ENCODE measurements around the gene CCDC178. TPM values are rescaled to one million over a fixed set of nuclear protein-coding genes. Genes with fewer than 3 reads are reported as not detected.

Gene CCDC178
- total RNA-seq, 4 donors from 2014 or later, result 0.73 to 1.1 TPM; not detected in 2

- H3K4me3 ChIP-seq, result no peak overlapping the region
- no peak overlapping the region for H3K27ac ChIP-seq
- H3K27me3 ChIP-seq, result no peaks in the 10 kb centered on the region
- no peak for DNase-seq
- no peaks in the 10 kb centered on the region for H3K36me3 ChIP-seq
- WGBS, 2 donors, result 56 to 64% methylated on average over 1 of the region's 1 CpG
- no peak for TF ChIP-seq POLR2A (IDR thresholded peaks at IDR 0.05)
- TF ChIP-seq, protein P1, sequence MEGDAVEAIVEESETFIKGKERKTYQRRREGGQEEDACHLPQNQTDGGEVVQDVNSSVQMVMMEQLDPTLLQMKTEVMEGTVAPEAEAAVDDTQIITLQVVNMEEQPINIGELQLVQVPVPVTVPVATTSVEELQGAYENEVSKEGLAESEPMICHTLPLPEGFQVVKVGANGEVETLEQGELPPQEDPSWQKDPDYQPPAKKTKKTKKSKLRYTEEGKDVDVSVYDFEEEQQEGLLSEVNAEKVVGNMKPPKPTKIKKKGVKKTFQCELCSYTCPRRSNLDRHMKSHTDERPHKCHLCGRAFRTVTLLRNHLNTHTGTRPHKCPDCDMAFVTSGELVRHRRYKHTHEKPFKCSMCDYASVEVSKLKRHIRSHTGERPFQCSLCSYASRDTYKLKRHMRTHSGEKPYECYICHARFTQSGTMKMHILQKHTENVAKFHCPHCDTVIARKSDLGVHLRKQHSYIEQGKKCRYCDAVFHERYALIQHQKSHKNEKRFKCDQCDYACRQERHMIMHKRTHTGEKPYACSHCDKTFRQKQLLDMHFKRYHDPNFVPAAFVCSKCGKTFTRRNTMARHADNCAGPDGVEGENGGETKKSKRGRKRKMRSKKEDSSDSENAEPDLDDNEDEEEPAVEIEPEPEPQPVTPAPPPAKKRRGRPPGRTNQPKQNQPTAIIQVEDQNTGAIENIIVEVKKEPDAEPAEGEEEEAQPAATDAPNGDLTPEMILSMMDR (IDR thresholded peaks at IDR 0.05), result no peak
- no peaks in the 10 kb centered on the region for H3K4me1 ChIP-seq
- intact Hi-C loops (cut with DNase I), result no loop called here
- H3K9me3 ChIP-seq, result no peaks in the 10 kb centered on the region
Measured at GRCh38 chr18:33467531-33467930, 27.0 kb upstream of the CCDC178 start.

DNA sequence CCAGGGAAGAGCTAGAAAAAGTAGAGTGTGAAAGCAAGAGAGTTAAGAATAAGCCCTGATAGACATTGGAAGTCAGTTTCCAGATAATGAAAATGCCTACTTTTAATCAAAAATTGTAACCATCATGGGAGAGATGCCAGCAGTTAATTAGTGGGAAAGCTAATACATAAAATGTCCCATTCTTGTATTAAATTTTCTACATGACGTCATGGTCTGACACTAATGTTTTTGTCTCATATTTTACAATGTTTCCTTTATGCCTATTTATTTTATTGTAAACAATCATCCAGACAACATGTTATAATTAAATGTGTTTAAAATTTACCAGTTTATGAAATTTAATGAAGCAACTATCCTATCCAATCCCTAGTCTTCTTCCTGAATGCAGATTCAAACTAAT lies 26.3 kb upstream of the CCDC178 start:
- intact Hi-C loops (cut with DNase I), result no loop called here
- no peak overlapping the region for H3K4me3 ChIP-seq
- H3K4me1 ChIP-seq, result no peaks in the 10 kb centered on the region
- 74 to 85% methylated on average over 1 of the region's 1 CpG for WGBS, 2 donors
- H3K27ac ChIP-seq, result no peak overlapping the region
- no peaks in the 10 kb centered on the region for H3K27me3 ChIP-seq
- H3K36me3 ChIP-seq, result no peaks in the 10 kb centered on the region
- TF ChIP-seq, protein P1 (IDR thresholded peaks at IDR 0.05), result no peak
- no peak for TF ChIP-seq POLR2A (IDR thresholded peaks at IDR 0.05)
- no peak for DNase-seq
- H3K9me3 ChIP-seq, result no peaks in the 10 kb centered on the region

GRCh38 chr18:33460681-33461080 lies 20.2 kb upstream of the CCDC178 start:
- no peak overlapping the region for H3K4me3 ChIP-seq
- H3K36me3 ChIP-seq, result no peaks in the 10 kb centered on the region
- H3K27ac ChIP-seq, result no peak overlapping the region
- H3K9me3 ChIP-seq, result no peaks in the 10 kb centered on the region
- 50 to 55% methylated on average over 1 of the region's 1 CpG for WGBS, 2 donors
- DNase-seq, result no peak
- H3K27me3 ChIP-seq, result no peaks in the 10 kb centered on the region
- no peak for TF ChIP-seq POLR2A (IDR thresholded peaks at IDR 0.05)
- TF ChIP-seq, protein P1 (IDR thresholded peaks at IDR 0.05), result no peak
- no peaks in the 10 kb centered on the region for H3K4me1 ChIP-seq
- intact Hi-C loops (cut with DNase I), result no loop called here

DNA sequence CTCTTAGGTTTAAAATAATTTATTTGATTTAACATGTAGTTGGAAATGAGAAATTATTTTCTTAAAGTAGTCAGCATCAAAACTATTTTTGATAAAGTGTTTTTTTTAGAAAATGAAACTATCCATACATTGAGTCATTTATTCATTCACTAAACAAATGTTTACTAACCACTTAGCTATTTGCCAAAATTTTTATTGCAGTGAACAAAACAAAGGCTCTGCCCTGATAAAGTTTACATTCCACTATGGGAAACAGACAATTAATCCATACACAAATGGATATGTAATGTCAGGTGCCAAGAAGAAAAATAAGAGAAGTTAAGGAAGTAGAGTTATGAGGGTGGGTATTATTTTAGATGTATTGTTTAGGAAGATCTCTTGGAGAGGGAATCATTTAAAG lies 19.1 kb upstream of the CCDC178 start:
- H3K27me3 ChIP-seq, result no peaks in the 10 kb centered on the region
- no peaks in the 10 kb centered on the region for H3K9me3 ChIP-seq
- no peak for TF ChIP-seq POLR2A (IDR thresholded peaks at IDR 0.05)
- TF ChIP-seq, protein P1 (IDR thresholded peaks at IDR 0.05), result no peak
- intact Hi-C loops (cut with DNase I), result no loop called here
- DNase-seq, result no peak
- no peaks in the 10 kb centered on the region for H3K36me3 ChIP-seq
- H3K27ac ChIP-seq, result no peak overlapping the region
- H3K4me3 ChIP-seq, result no peak overlapping the region
- no peaks in the 10 kb centered on the region for H3K4me1 ChIP-seq

DNA sequence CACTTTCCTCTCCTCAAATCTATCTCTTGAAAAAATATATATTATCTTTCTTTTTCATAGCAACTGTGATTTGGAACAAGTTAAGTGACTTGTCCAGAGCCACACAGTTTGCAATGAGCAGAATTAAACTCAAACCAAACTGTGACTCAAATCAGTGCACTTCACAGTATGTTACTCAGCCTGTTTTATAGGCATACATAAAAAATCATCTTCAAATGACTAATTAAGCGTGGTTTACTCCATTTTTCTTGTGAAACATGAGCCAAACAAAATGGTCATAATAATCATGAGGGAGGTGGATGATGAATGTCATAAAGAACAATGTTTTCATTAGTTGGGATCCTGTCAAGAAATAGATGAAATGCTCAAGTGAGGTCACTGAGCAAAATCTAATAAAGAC lies 6.1 kb upstream of the CCDC178 start:
- intact Hi-C loops (cut with DNase I), result no loop called here
- no peaks in the 10 kb centered on the region for H3K9me3 ChIP-seq
- no peaks in the 10 kb centered on the region for H3K36me3 ChIP-seq
- no peaks in the 10 kb centered on the region for H3K4me1 ChIP-seq
- H3K4me3 ChIP-seq, result no peak overlapping the region
- H3K27ac ChIP-seq, result no peak overlapping the region
- WGBS, 2 donors, result 0% methylated on average over 1 of the region's 1 CpG
- no peak for DNase-seq
- no peak for TF ChIP-seq POLR2A (IDR thresholded peaks at IDR 0.05)
- TF ChIP-seq, protein P1 (IDR thresholded peaks at IDR 0.05), result no peak
- H3K27me3 ChIP-seq, result no peaks in the 10 kb centered on the region

Data from esophagus squamous epithelium (tissue), 5 donors.